Activated CD8-positive, alpha-beta memory T cell treated with anti-CD3 and anti-CD28 coated beads, Interleukin-2, amount 50 U/mL, for 1 hour (primary cell): ENCODE measurements around the gene RHOA.

Experiments
- DNase-seq: peaks from one replicate; pipeline ENCODE4 v3.0.0-alpha.2; 2020; ENCODE audit errors: extremely low read depth

Gene RHOA

DNA sequence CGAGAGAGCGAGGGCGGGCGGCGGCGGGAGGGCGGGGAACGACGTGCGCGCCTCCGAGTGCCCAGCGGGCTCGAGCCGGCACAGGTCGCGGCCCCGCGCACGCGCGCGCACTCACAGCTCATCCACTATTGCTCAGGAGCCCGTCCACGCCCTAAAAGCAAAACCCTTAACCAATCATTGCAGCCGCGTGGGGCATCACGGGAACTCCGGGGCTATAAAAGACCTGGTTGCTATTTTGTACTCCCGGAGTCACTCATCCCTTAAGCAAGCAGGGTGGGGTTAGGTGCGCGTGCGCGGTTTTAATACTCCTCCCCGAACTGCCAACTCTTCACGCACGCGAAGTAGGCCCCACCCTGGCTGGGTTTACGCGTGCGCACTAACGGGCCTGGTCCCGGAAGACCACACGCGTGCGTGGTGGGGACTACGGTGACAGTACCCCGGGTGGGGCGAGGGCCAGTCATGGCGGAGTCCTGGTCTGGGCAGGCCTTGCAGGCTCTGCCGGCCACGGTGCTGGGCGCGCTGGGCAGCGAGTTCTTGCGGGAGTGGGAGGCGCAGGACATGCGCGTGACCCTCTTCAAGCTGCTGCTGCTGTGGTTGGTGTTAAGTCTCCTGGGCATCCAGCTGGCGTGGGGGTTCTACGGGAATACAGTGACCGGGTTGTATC lies at the start of gene RHOA, which contains the start of gene TCTA:
Gene RHOA (minus strand): TSS at position 9 of the 664 bp plus-strand sequence. CDS start 36,387 bp downstream, outside the sequence.
Gene TCTA (plus strand): TSS at position 456 of the 664 bp plus-strand sequence. CDS start 4 bp downstream, at position 460.
- DNase-seq: peak; percentile 99

DNA sequence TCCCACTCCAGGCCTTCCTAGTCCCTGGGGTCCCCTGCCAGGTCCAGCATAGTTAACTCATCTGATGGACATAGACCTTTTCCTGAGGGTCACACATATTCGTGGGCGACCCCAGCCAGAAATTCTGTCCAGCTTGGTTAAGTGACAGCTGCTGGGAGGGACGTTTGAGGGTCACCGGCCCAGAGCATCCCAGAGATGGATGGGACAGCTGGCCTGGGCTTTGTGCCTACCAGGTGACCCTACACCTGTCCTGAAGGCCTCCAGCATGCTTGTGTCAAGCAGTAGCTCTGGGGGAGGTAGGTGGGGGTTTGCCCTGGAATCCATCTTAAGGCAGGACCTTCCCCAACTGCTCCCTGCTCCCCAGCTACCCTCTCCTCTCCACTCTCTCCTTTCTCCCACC lies 49.2 kb upstream of the RHOA start:
- no peak for DNase-seq

DNA sequence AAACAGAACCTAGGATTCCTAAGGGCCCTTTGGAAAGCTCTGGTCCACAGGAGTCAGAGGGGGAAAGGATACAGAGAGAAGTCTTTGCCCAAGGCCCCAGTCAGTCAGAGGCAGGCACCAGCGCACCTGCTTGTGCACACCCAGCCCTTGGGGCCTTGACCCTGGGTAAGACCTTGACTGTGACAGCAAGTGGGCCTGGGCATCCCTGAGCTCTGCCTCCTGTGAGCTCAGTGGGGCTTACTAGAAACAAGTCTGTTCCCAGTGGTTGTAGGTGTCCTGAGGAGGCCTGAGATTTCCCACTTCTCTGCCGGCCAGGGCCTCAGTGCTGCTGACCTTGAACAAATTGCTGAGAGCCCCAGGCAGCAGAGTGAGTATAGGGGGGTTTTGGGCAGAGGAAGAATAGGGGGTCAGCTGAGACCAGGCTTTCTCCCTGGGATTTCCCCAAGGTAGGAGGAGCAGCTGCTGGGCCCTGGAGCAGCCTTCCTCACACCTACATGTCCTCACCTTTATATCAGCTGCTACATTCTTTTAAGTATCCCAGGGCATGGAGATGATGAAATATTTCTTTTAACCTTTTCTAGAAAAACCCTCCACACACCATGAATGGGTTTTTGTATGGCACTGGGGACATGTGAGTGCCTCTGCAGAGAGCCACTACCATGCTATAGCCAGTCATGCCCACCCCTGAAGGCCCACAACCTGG lies 48.6 kb upstream of the RHOA start:
- no peak for DNase-seq

DNA sequence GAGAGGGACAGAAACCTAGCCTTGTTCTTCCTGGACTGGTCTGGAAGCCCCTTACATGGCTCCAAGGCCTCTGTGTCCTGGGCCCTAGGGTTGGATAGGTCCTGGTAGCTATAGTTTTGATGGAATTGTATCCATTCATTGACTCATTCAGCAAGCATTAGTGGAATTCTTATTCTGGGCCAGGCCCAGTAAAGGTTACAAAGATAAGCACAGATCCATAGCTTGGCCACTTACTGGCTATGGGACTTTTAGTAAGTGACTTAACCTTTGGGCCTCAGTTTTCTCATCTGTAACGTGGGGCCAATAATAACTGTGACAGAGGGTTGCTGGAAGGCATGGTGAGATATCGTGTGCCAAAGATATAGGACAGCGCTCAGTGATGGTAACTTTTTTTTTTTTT lies 44.7 kb upstream of the RHOA start:
- no peak for DNase-seq

DNA sequence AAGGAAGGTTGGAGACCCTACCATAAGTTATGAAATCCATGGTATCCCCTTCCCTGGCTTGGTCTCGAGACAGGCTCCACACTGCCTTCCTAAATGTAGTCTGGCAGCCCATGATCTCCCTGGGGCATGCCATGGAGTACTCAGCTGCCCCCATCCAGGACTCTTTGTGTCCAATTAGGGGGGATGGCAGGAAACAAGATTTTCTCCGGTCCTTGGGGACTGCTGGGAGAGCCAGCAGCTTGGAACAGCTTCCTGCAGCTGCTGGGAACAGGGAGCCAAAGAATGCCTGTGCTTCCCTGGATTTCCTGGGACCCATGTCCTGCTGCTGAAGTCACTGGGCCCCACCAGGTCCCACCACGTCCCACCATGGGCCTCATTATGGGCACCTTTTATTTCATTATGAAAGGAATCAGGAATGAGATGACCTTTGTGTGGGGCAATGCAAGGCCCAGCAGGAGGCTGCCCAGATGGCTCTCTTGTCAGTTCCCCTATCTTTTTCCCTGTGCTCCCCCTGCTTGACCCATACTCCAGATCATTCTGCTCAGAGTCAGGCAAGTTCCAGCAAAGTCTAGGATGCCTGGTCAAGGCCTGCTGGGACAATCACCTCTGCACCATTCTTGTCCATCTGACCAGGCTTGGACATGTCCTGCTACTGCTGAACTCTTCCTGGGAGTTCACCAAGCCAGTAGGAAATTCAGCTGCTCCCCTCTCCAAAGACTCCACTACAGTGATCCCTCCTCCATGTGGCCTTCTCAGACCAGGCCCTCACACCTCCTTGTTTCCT lies 43.3 kb upstream of the RHOA start:
- no peak for DNase-seq

DNA sequence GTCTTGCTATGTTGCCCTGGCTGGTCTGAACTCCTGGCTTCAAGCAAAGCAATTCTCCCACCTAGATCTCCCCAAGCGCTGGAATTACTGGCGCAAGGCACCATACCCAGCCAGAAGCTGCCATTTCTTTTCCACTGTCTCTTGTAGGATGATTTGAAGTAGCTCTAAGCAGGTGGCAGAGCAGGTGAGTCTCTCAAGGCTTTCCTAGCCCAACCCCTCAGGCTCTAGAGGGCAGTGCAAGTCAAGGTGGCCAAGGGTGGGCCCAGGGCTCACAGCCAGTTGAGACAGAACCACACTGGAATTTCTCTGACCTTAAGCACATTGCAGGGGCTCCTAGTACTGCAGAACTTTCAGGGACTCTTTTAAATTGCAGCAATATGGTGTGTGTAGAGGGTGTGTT lies 42.7 kb upstream of the RHOA start:
- DNase-seq: no peak

DNA sequence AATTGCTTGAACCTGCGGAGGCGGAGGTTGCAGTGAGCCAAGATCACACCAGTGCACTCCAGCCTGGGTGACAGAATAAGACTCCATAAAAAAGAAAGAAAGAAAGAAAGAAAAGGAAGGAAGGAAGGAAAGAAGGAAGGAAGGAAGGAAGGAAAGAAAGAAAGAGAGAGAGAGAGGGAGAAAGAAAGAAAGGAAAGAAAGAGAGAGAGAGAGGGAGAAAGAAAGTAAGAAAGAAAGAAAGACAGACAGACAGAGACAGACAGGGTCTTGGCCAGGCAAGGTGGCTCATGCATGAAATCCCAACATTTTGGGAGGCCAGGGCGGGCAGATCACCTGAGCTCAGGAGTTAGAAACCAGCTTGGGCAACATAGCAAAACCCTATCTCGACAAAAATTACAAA lies 41.8 kb upstream of the RHOA start:
- DNase-seq: no peak

DNA sequence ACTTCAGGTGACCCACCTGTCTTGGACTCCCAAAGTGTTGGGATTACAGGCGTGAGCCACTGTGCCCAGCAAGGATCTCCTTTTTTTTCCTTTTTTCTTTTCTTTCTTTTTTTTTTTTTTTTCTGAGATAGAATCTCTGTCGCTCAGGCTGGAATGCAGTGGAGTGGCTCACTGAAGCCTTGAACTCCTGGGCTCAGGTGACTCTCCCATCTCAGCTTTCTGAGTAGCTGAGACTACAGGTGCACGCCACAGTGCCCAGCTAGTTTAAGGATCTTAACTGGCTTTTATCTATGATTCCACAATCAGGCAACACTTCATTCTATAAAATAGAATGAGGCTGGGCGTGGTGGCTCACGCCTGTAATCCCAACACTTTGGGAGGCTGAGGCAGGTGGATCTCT lies 33.6 kb upstream of the RHOA start:
- DNase-seq: no peak

DNA sequence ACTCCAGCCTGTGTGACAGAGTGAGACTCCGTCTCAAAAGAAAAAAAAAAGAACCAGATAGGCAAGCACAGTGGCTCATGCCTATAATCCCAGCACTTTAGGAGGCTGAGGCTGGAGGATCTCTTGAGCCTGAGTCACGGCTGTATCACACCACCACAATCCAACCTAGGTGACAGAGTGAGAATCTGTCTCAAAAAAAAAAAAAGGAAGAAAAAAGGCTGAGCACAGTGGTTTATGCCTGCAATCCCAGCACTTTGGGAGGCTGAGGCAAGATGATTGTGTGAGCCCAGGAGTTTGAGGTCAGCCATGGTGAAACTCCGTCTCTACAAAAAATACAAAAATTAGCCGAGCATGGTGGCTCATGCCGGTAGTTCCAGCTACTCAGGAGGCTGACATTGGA lies 23.0 kb upstream of the RHOA start:
- no peak for DNase-seq

DNA sequence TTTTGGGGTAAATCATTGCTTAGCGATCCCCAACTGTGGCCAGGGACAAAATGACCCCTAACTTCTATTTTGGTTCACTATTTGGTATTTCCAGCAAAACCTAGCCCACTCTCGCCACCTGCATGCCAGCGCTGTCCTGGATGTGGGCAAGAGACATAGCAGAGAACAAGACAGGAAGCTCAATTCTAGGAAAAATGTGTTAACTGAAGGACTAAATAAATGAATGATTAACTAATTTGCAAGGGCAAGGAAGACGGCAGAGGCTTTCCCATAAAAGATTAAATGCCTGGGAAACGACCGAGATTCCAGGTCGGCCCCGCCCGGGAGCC lies 16.9 kb upstream of the RHOA start:
- DNase-seq: no peak

DNA sequence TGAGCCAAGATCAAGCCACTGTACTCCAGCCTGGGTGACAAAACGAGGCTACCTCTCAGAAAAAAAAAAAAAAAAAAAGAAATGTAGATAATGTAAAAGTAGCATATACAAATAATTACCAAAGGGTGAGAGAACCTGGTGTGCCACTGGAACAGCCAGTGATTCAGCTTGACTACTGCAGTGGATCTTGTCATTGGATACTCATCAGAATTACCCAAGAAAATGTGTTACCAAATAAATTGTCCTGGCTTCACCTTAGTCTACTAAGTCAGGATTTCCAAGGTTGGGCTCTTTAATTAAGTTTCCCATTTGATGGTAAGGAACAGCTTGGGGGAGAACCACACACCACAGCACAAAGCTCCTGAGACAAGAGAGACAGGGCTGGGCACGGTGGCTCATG lies 15.8 kb upstream of the RHOA start:
- no peak for DNase-seq

DNA sequence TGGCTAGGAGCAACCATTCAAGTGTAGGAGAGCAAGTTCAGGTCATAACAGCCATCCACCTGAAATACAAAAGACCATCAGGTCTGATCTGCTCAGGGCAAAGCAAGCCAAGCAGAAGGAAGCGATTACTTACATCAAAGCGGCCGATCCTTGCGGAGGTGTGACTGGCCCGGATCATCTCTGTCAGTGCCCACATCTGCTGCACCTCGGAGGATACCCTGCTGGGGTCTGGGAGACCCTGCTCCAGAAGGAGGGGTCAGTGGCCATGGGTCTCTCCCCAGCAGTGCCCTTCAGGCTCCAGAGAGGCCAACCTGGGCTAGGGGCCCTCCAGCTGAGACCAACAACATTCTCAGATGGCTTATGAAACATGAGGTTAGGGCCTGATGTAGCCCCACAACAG lies 13.0 kb upstream of the RHOA start:
- DNase-seq: no peak

DNA sequence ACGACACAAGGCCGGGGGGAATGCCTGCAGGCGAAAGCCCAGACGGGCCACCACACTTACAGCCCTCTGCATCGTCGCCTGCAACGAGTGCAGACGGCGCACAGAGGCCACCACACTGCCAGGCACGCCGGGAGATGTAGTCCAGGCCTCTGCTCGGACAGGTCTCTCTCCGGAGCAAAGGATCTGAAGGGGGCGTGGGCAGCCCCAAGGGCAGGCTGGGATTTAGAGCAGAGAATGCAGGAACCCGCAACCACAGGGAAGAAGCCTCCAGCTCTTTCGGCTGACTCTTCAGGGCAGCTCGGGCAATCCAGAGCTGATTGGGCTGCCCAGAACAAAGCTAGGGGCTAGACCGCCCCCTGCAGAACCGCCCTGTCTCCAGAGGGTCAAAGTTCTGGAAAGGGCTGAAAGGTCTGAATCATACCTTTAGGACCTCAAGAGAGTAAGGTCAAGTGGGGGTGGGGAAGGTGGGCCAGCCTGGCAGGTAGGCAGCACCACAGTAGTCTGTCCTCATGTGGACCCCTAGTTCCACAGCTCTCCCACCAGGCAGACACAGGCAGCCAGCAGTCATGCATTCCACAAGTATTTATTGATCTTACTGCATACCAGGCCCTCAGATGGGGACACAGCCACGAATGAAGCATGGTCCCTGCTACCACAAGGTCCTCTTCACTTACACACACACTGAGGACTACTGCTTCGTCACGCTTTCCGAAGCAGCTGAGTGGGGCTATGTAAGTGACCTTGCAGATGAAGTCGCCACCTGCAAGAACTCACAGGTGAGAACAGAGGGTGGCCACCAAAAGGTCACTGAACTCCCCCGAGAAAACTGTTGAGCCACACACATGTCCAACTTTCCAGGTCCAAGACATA lies 10.8 kb upstream of the RHOA start, which contains the start of gene AMT:
Gene AMT (minus strand): TSS at position 95 of the 870 bp plus-strand sequence. CDS start 23 bp downstream, at position 72.
- DNase-seq: no peak

DNA sequence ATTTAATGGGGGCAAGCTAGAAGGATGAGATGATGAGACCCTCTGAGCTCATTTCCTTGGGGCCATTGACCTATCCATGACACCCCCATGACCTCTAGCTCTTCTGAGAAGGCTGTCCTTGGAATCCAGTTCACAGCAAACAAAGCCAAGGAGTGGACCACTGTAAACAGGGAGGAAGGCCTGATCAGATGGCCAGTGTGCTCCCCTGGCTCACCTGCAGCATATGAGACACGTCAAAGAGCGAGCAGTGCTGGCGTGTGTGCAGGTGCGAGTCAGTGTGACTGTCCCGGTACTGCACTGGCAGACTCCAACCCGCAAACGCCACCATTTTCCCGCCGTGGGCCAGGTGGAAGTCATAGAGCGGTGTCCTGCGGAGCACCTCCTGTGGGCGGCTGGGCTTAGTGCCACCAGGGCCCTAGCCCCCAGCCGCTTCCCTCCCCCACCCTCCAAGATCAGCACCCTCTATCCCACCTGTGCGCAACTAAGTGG lies 10.2 kb upstream of the RHOA start:
- DNase-seq: no peak

DNA sequence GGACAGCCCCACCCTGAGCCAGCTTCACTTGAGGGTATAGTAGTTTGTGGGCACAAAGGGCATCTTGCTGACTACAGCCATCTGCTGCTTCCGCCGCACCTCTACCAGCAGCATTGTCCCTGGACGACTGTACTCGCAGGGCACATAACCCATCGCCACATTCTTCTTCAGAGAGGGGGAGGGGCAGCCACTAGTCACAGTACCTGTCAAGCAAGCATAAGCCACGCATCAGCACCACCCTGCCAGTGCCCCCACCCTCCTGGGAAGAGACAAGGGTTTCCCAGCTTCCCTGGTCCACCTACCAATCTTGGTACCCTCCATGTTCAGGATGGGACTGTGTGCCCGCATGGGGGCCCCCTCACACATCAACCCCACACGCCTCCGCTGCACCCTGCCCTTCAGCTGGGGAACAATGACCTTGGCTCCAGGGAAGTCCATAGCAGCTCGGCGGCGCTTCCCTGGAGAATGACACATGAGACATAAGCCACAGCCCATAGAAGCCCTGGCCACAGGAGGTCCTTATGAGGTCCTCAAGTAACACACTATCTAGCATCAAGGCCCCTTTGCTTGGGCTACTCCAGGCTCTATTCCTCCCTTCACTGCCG lies 5.8 kb upstream of the RHOA start:
- DNase-seq: no peak

DNA sequence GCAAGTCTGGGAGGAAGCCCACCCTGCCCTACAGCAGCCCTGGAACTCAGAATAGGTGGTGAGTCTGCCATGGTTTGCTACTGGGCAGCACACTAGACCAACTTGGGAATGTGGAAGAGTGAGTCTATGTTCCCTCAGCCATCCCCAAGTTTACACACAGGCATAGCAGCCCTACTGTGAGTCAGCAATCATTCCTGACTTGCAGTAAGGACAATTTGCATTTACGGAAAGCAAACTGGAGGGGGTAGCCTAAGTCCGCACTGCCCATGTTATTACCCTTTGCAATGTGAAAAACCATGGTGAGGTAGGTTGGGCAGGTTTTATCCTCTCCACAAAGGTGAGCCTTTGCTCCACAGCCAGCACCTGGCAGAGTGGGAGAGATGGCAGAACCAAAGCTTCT lies 5.1 kb upstream of the RHOA start:
- DNase-seq: no peak

DNA sequence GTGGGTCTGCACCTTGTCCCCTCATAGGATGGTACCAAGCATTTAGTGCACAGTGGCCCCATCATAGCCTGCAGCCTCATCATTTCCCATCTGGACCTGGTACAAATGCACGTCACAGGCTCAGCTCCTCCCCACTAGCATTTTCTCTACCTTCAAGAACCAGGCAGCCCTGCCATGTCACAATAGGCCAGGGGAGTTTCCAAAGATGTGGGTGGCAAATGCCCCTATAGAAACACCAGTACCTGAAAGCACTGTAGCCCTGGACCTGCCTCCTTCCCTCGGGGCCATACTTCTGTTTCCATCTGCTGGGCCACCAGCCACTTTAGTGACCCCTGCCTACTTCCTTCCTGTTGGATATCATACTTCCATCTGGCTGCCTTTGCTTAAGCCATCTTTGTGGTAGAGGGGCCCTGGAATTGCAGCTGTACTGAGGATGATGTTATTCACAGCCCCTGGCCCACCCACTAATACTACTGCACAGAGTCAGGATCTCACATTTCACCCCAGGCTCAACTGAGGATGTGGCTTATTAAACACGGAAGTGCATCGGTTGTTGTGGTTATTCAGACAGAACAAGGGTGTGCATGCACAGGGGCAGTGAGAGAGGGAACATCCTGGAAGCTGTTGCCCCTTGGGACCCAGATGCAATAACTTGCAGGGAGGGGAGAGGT lies 4.3 kb upstream of the RHOA start:
- DNase-seq: no peak

DNA sequence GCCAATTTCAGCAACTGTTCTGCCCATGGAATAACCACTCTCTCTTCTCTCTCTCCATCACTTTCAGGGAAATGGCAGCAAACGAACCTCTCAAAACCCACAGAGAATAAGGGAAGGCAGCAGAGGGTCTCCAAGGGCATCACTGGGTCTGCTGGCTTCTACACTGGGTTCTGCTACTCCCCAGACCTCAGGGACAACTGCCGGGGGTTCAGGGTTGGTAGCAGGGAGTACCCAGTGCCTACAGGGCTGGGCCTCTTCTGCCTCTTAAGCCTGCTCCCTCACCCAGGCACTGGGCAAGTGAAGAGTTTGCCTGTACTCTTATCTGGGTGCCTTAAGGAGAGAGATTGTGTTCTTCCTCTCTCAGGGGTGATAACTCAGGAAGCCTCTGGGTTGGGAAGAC lies 3.0 kb upstream of the RHOA start:
- no peak for DNase-seq

DNA sequence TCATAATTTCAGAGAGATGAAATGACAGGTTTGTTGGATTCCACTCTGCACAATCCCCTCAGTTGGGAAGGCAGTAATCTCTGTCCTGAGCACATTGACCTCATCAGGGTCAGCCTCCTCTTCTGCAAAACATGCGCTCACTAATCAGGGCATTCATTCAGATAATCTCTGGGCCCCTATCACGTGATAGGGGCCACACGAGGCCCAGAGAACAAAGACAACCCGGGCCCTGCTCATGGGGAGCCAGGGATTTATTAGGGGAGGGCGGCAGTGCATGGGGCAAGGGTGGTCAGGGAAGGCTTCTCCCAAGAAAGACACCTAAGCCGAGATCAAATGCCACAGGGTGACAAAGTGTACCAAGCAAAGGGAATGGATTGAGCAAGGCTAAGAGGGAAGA lies 1.6 kb upstream of the RHOA start:
- no peak for DNase-seq

DNA sequence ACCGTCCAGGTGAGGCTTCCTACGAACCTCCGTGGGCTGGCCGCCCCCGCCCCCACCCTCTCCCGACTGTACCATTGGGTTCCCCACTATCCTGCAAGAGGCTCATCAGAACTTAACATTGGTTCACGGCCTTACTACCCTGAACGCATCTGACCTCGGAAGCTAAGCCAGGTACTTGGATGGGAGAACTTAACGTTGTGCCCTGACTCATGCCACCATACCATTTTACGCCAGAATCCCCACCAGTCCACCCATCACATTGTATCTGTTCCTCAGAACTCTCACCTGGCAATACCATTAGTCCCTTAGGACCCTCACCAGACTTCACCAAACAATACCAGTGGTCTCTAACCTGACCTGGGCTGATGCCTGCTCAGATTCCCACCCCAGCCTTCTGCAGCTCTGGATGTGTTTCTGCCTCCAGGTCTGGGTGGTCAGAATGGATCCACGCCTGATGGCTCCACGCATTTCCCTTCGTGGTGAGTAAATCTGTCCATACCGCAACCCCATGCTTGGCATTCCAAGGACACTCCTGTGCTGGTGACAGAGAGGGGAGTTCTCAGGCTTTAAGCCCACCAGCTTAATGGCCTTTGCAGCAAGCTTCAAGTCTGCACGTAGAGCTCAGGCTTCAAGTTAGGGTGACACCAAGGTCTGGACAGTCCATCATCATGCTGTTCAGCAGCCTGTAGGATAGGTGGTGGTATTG lies 1.0 kb upstream of the RHOA start:
- no peak for DNase-seq
